Measurements from ENCODE around the gene BORCS6. TPM values are rescaled to one million over a fixed set of nuclear protein-coding genes. Genes with fewer than 3 reads are reported as not detected.

BORCS6 gene
- total and polyA plus RNA-seq, 2 of the 13 experiments (the other 11 are each of a cell fraction or from before 2014, with no cell fraction given) = 2.0 to 5.1 TPM

- Histone ChIP-seq H4K20me1 (ENCODE audit: insufficient read depth, low read length) (no peaks in the 10 kb centered on the region), H3K36me3 (replicated peaks in 1 of 2; ENCODE audit: control insufficient read depth in 1 of 2, insufficient read depth in 2 of 2, low read length in 2 of 2) (peaks cover 16 to 41% of the 10 kb centered on the region in 2 experiments; a peak in 4 of 5 replicates), H3K27me3 (ENCODE audit: control insufficient read depth in 1 of 2, insufficient read depth in 2 of 2, low read length in 2 of 2) (no peaks in the 10 kb centered on the region), H3K4me1 (ENCODE audit: insufficient read depth, low read length) (peaks cover 17% of the 10 kb centered on the region), H3K27ac (ENCODE audit: extremely low read length, insufficient read depth, low read length) (no peak overlapping the region), H3K9ac (ENCODE audit: insufficient read depth, low read depth, low read length) (no peak overlapping the region), H3K4me3 (replicated peaks in 1 of 3; ENCODE audit: insufficient read depth in 1 of 3, low read depth in 2 of 3, low read length in 3 of 3) (no peak overlapping the region), H3K79me2 (ENCODE audit: insufficient read depth, low read length) (peaks cover 4% of the 10 kb centered on the region), H3K9me3 (ENCODE audit: low read length) (no peaks in the 10 kb centered on the region), H3K4me2 (ENCODE audit: low read depth, low read length) (no peak overlapping the region), H2AFZ (ENCODE audit: low read length) (no peak overlapping the region)
- ATAC-seq = no peak
- TF ChIP-seq BCL3 (CRISPR knock-in tag; IDR thresholded peaks at IDR 0.05) (no peak), ZNF747 (CRISPR knock-in tag; IDR thresholded peaks at IDR 0.05; ENCODE audit: borderline replicate concordance) (no peak), THAP9 (CRISPR knock-in tag; IDR thresholded peaks at IDR 0.05; ENCODE audit: borderline replicate concordance) (no peak), SRF (IDR thresholded peaks at IDR 0.05; ENCODE audit: low read depth, low read length) (no peak), IKZF1 (IDR thresholded peaks at IDR 0.05) (no peak), ZNF816 (CRISPR knock-in tag; IDR thresholded peaks at IDR 0.05; ENCODE audit: borderline replicate concordance) (no peak), MLLT10 (CRISPR knock-in tag; IDR thresholded peaks at IDR 0.05) (no peak), GABPA (IDR thresholded peaks at IDR 0.05; ENCODE audit: low read depth, low read length) (no peak), GABPA (CRISPR knock-in tag; IDR thresholded peaks at IDR 0.05; ENCODE audit: low read depth) (no peak), NFYC (CRISPR knock-in tag; IDR thresholded peaks at IDR 0.05) (no peak), NPAS2 (CRISPR knock-in tag; IDR thresholded peaks at IDR 0.05; ENCODE audit: borderline replicate concordance) (no peak)
- TF ChIP-seq, protein P1, sequence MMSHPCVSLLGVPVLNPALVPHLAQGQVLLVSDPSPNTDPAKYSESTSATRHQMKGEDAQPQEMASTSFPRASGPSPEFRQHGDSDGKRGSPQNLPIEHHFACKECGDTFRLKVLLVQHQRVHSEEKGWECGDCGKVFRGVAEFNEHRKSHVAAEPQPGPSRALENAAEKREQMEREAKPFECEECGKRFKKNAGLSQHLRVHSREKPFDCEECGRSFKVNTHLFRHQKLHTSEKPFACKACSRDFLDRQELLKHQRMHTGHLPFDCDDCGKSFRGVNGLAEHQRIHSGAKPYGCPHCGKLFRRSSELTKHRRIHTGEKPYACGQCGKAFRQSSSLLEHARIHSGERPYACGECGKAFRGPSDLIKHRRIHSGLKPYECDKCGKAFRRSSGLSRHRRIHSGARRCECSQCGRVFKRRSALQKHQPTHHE (CRISPR knock-in tag; IDR thresholded peaks at IDR 0.05; ENCODE audit: borderline replicate concordance) = no peak
- TF ChIP-seq, protein P2, sequence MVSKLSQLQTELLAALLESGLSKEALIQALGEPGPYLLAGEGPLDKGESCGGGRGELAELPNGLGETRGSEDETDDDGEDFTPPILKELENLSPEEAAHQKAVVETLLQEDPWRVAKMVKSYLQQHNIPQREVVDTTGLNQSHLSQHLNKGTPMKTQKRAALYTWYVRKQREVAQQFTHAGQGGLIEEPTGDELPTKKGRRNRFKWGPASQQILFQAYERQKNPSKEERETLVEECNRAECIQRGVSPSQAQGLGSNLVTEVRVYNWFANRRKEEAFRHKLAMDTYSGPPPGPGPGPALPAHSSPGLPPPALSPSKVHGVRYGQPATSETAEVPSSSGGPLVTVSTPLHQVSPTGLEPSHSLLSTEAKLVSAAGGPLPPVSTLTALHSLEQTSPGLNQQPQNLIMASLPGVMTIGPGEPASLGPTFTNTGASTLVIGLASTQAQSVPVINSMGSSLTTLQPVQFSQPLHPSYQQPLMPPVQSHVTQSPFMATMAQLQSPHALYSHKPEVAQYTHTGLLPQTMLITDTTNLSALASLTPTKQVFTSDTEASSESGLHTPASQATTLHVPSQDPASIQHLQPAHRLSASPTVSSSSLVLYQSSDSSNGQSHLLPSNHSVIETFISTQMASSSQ (IDR thresholded peaks at IDR 0.05; ENCODE audit: low read depth) = no peak
- TF ChIP-seq, protein P2 (CRISPR knock-in tag; IDR thresholded peaks at IDR 0.05; ENCODE audit: borderline replicate concordance) = no peak
- whole genome bisulfite sequencing (ENCODE audit: low lambda C conversion rate) = 92% methylated on average over 9 of the region's 13 CpGs
- CTCF ChIA-PET (ENCODE audit: low intra/inter-chr PET ratio, low total read pairs) = no interaction called here
- intact Hi-C loops (cut with micrococcal nuclease; ENCODE audit: unreplicated experiment) (loop anchor here (5.0 kb wide), 1 partner anchor 474 kb away; no protein-coding TSS in a partner anchor), in situ Hi-C loops (cut with HindIII; ENCODE audit: extremely low pct_ligation_motif_present, low pct_unique_long_range_greater_than_20kb) (no loop called here)
- no peak for DNase-seq (ENCODE audit: low spot score)
- BruUV-seq (replicated peaks) = no TSS peak
- FAIRE-seq = no peak
- POLR2A ChIA-PET = interaction anchor here (1.8 kb wide), 1 partner anchor 25 kb away, joined by 4 read pairs; no protein-coding TSS in a partner anchor
These were observed 42.1 kb downstream of the BORCS6 start for GRCh38 chr17:8147805-8148404.

All from HepG2 (cell line).